Neural cell (in vitro differentiated cells): ENCODE results near the gene PRKAG2.

Experiments used
- CTCF ChIP-seq: fragments of 450-650 bp; IDR thresholded peaks from 2 replicates; pipeline ENCODE4 v1.5.1; 2014; ENCODE audit warnings: antibody characterized with exemption, mild to moderate bottlenecking, moderate library complexity; ENCODE audit not compliant: poor library complexity, severe bottlenecking
- EZH2 ChIP-seq: fragments of 200-600, 300-800 bp; shearing (Covaris generic), sonication (generic); IDR thresholded peaks from 2 replicates; pipeline ENCODE4 v1.6.1; 2014; ENCODE audit warnings: antibody characterized with exemption, low read length, borderline replicate concordance, mild to moderate bottlenecking; ENCODE audit not compliant: insufficient read depth, poor library complexity, severe bottlenecking
- POLR2AphosphoS5 ChIP-seq: IDR thresholded peaks from 2 replicates; pipeline ENCODE4 v1.6.1; 2012
- RAD21 ChIP-seq: fragments of 450-650 bp; conservative IDR thresholded peaks from 2 replicates; pipeline ENCODE4 v1.6.1; 2014; ENCODE audit warnings: antibody characterized with exemption, mild to moderate bottlenecking, moderate library complexity
- REST ChIP-seq: IDR thresholded peaks from 2 replicates; pipeline ENCODE4 v1.6.1; 2012; ENCODE audit warnings: borderline replicate concordance
- TAF1 ChIP-seq: IDR thresholded peaks from 2 replicates; pipeline ENCODE4 v1.6.1; 2012; ENCODE audit warnings: low read depth

GRCh38 chr7:151787348-151787747 lies 89.6 kb downstream of the PRKAG2 start:
- TF ChIP-seq EZH2 (no peak), TAF1 (no peak), POLR2AphosphoS5 (no peak), CTCF (no peak), REST (no peak), RAD21 (no peak)
